Measurements from ENCODE around the gene CCDC169.
"Not testable (repeated sequence)": the region's sequence is repeated elsewhere in the genome, so short reads cannot be mapped to it uniquely, and the experiment has no call there.

CCDC169 gene

DNA sequence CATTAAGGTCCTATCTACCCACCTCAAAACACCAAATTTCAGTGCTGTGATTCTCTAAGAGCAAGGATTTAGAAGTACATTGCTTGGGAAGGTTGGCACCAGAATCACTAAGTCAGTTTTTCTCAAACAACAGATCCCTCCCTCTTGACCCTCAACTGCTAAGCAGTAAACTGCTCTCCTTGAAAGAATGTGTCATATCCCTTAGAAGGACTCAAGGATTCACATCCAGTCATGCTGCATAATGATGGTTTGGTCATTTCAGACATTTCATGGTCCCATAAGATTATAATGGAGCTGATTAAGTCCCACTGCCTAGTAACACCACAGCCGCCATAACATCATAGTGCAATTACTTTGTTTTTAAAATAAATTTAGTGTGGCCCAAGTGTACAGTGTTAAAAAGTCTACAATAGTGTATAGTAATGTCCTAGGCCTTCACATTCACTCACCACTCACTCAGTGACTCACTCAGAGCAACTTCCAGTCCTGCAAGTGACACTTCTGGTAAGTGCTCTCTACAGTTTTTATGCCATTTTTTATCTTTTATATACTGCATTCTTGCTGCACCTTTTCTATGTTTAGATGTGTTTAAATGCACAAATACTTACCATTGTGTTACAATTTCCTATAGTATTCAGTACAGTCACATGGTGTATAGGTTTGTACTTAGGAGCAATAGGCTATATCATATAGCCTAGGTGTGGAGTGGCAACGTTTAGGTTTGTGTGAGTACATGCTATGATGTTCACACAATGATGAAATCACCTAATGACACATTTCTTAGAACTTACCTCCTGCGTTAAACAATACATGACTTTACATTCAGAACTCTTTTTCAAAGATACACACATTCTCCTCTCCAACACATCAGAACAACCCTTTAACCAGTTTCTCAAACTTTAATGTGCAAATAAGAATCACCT, 15.7 kb upstream of the CCDC169 start:
- DNase-seq, result no peak

DNA sequence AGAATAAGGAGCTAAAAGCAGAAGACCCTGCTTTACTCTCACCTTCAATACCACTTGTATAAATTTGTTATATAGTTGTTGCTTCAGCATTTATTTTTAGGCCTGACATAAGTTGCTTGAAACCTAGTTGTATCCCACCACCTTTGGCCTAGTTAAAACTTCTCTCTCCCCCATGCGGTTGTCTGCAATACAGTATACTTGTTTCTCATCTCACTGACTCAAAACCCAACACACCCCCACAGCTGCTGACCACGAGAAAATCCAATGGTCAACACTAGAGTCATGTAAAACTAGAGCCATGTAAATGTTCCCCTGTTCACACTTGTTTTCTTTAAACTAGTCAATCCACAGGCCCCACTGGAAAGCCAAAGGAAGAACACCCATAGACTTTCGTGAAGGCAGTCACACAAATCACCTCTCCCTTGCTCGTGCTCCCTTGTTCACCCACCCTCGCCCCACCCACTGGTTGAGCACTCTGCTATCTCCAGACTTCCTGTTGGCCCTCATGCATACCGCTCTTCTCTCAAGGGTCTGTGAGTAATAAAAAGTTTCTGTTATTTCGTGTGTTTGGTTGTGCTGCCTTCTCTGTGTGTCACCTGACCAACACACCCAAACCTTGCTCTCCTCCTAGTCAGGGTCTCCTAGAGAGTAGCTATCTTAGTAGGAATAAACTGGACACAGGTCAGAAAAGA, 12.9 kb upstream of the CCDC169 start:
- DNase-seq, result no peak

DNA sequence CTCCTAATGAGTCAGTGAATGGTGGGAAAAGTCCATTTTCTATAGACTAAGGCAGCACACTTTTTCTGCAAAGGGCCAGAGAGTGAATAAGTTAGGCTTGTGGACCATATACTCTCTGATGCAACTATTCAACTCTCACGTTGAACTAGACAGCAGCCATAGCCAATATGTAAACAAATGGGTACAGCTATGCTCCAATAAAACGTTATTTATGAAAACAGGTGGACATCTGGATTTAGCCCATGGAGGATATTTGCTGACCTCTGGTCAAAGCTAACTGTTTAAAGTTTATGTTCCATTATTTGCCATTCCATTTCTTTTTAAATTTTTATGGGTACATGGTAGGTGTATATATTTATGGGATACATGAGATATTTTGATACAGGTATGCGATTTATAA, 4.7 kb upstream of the CCDC169 start:
- DNase-seq, result no peak

DNA sequence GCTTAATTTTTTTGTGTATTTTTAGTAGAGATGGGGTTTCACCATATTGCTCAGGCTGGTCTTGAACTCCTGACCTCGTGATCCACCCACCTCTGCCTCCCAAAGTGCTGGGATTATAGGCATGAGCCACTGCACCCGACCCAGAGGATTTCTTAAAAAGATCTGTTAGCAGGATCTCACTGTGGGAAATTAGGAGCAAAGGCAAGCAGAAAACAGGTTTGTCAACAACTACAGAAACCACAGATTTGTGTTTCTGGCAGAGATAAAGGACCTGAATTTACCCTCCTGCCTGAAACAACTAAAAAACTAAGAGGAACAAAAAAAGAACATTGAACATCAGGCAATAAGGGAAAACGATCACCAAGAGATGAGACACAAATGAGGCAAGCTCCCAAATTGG, 1.9 kb upstream of the CCDC169 start:
- not testable (repeated sequence) for DNase-seq

DNA sequence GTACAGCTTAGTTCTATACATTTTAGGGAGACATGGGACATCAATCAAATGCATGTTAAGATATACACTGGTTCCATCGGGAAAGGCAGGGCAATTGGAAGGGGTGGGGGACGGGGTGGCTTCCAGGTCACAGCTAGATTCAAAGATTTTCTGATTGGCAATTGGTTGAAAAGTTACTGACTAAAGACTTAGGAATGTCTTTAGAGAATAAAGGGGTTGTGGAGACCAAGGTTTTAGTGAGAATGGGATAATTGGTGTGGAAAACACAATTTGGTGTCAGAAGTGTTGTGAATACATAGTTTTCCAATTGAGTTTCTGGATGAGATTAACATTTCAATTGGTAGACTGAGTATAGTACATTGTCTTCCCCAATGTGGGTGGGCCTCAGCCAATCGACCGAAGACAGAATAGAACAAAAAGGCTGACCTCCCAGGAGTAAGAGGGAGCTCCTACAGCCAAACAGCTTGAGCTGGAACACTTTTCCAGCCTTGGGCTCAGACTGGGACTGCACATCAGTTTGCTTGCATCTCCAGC, 988 bp upstream of the CCDC169 start:
- DNase-seq, result no peak

DNA sequence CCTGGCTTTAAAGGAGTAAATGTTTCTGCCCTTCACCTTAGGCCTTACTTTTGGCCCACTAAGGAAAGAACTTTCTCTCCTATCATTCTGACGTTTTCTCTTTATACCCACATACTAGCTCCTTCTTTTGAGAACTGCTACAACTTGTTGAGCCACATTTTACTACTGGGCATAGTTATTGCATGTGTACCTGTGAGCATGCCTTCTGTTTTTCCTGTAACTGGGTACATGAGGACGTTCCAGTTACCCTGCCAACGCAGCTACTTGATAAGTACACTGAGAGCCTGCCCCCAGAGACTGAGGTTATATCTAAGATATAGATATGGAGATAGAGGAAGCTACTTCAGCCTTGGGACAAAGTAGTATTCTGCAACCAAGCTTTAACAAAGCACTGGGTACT, 3.5 kb downstream of the CCDC169 start:
- DNase-seq, result no peak

DNA sequence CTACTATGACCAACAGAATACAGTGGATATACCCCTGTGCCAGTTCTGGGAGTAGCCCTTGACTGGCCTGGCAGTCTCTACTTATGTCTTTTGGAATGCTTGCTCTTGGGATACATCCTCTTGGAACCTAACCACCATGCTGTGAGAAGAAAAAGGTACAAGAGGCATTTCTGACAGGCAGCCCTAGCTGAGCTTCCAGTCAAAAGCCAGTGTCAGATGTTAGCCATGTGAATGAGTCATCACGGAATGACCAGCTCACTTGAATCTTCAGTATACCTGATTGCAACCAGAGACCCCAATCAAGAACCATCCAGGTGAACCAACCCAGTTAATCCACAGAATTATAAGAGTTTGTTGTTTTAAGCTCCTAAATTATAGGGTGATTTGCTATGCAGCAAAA, 4.1 kb downstream of the CCDC169 start:
- DNase-seq, result no peak

DNA sequence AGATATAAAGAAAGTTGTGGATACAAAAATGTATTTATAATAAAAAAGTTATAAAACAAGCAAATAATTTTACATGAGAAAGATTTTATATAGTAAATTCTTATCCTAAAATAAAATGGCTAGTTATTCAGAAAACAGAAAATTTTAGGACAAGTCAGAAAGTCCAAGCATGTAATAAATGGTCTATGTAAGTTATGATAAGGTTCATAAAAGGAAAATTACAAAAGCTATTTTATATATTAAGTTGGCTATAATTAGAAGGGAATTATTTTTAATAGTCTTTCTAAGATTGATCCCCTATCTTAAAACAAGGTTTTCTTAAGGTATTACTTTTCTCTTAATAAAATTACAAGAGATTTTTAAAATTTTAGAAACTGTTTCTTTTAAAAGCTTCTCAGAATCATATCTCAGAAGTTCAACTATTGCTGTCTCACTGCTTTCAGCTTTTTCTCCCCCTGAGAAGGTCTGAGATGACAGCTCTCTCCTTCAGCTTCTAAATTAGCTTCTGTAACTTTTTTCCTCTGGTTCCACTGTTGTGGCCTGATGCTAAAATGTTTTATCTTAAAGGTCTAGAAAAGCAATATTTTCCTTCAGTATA, 8.7 kb downstream of the CCDC169 start:
- DNase-seq, result no peak

DNA sequence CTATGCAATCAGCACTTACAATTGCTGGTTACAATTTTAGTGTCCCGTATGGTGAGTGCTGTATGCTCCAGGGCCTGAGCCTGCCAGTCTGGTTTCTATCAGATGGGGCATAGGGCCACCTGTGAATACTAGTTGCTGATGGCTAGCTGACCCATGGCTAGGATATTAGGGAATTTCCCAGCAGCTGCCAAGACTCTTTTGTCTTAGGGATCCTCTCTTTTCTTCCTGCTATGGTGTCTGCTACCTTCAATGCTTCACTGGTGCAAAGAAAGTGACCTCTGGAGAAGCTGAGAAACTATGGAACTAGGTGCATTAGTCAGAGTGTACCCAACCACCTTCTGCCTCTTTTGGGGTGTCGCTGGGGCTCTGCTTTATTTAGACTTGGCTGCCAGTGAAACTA, 11.6 kb downstream of the CCDC169 start:
- no peak for DNase-seq

DNA sequence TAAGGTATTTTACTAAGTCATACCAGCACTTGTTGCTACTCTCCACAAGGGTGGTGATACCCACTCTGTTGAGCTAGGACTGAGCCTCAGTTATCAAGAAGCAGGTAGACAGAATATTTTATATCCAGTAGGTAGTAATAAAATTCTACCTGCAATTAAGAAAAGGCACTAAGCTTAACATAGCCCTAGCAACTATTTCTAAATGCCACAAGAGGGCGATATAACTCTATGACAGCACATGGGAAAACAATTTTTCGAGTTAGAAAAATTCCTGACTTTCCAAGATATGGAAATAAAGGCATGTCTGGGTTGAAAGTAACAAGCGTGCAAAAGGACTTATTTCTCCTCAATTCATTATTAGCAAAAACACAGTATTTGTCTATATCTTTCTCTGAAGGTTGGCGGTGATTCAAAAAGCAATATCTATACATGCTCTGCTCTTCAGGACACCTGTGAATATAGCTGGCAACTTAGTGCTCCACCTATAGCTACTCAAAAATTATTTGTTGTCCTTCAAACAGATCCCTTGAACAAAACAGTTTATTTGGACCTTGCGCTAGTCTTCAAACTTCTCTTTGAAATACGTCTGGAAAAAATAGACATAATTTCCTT, 14.7 kb downstream of the CCDC169 start:
- DNase-seq, result peak in 2 of 6 experiments; percentile 8 to 25

DNA sequence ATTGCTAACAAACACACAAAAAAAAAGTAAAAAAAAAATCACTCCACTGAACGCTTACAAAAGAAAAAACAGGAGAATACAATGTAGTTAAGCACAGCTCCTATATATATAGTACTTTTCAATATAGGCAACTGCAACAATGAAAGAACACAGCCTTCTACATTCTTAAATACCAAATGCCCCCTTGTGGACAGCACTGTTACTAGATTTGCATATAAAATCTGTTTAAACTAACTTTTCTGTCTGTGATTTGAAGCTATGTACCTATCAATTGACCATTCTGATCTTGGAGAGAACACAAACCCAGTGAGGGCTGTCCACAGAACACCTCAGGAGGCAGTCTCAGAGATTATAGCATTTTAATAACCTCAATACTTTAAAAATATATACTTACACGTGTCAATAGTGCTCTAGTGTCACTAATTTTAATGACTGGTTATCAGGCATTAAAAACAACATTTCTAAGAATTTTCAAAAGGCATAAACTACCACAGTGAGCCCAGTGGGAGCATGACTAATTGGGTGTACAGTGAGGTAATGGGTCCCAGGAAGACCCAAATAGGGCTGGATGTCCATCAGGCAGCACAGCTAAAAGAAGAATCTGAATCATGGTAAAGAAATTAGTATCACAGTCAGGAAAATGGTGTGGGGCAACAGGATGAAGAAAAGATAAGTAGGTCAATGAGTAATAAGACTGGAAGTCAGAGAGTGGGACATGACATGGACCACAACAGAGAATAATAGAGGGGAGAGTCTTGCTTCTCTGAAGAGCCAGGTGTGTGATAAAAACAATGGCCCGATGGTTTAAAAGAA, 22.2 kb downstream of the CCDC169 start:
- peak in 1 of 6 experiments; percentile 0 for DNase-seq

DNA sequence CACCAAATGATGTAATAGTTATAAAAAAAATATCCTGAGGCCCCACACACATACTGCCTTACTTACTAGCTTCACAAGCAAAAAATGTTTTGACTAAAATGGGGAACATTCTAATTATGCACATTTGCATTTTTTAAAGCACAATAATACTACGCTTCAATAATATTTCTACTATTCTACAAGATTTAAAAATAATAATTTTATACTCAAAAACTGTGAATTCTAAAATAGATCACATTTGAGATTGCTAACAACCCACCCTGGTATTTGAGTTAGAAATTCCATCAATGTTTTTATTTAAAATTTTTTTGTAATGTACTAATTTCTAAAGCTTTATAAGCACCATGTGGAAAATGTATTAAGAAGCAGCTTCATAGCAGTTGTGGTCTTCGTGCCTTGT, 24.2 kb downstream of the CCDC169 start:
- no peak for DNase-seq

DNA sequence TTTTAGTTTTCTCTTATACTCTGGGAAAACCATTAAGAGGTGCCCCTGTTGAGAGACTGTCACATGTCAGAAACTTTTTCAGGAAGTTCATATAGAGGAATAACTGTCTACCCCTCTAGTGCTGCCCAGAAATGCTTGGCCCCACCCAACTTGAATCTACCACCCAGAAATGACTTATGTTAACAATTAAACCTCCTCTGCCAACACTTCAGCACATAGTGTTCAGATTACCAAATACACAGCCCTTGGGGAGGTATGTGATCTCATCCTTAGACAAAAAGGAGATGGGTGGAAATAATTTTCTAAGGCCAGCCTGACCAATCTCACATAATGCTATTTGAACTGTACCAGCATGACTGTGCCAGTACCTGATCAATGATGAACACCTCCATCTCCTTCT, 35.6 kb downstream of the CCDC169 start:
- no peak for DNase-seq

DNA sequence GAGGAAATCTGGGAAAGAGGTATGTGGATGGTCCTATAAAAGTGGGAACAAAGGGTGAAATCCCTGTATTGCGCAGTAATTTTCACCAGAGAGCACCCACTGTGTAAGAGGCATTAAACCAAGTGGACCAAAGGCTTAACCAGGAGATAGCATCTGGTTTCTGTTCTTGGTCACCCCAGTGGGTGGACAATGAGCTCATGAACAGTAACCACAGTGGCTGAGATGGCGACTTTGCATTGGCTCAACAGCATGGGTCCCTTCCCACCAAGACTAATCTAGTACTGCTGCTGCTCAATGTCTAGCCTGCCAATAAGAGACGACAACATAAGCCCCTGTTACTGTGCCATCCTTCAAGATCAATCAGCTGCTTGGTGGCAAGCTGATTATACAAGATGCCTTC, 36.6 kb downstream of the CCDC169 start:
- DNase-seq, result no peak

DNA sequence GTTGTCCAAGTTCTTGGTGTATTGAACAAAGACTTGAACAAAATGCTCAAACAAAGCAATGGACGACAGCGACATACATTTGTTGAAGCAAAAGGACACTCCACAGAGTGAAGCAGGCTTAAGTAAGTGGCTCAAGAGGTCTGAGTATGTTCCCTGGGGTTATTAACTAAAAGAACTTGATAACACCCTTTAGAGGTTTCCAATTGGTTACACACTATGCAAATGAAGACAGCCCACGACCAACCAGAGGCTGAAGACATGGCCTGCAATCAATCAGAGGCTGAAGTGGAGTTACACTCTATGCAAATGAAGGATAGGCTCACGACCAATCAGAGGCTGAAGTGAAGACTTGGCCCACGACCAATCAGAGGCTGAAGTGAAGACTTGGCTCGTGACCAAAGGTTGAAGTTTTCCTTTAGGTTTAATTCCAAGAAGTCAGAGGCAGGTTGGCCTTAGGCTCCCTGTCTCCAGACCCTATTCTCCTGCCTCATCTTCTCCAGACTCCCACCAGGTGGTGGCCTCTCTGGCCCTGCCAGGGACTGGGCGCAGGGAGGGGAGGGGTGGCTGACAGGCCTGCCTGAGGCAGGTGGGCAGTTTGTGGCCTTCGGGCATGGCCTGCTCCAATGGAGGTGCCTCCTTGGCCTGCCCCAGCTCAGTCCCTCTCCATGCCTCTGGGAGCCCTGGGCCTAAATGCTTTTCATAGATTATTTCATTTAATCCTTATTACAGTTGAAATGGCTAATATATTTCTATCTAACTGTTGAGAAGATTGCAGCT, 38.1 kb downstream of the CCDC169 start:
- DNase-seq, result no peak

DNA sequence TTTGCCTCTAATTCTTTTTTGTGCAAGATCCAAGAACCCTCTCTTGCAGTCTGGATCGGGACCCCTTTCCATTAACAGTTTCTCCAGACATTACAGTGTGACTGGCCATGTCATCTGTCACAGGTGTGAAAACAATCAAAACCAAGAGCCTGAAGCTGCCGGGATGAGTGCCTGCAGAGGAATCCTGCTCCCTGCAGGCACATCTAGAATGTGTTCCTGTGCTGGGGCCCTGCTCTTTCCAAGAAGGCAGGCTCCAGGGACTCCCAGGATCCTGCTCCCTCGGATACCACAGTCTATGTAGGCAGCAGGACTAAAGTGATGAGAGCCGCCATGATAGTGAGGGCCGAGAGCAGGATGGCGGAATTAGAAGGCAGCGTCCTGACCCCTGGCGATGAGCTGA, 38.8 kb downstream of the CCDC169 start:
- no peak for DNase-seq

DNA sequence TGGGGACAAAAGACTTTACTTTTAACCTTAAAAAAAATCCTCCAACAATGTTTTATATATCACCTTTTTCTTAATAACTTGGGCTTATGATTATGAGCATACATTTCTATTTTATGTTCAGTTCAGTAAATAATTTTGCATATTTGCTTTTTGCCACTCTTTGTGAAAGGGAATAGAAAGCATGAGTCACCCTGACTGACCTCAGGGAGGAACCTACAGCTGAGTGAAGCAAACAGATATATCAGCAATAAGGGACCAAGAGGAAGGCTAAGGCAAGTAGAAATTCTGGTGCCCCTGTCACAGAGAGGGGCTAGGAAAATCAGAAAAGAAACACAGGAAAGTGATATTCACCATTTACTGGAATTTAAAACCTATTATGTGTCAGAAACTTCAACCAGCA, 46.1 kb downstream of the CCDC169 start:
- DNase-seq, result no peak

DNA sequence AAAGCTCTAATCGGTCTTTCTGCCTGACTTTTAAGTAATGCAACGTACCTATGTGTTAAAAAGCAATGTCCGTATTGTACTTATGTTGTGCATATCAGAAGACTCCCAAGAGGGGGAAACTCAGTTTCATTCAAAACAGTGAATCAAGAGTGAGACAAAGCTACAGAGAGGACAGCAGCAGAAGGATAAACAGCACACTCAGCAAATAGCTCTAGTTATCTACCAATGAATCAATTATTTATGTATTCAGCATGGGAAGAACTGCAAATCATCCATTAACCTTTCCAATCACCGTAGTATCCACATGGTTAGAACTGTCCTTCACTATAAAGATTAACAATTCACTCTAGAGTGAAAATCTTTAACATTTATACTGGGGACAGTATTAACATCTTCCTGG, 46.6 kb downstream of the CCDC169 start:
- DNase-seq, result no peak

DNA sequence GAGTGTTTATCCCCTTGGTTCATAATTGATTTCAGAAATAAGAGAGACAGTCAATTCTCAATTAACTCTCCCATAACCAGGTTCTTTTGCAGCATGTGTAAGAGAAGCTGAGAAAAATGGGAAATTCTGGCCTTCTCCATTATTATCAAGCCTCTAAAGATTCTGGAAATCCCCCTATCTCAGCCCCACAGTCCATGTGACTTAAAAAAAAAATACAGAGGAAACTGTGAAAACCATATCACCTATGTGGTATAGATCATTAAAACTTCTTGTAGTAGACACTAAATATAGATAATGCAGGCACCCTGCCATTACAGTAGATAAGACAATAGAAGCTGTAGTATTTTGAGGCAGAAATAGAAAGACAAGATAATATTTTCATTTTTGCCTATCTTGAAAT, 48.9 kb downstream of the CCDC169 start:
- DNase-seq, result no peak

DNA sequence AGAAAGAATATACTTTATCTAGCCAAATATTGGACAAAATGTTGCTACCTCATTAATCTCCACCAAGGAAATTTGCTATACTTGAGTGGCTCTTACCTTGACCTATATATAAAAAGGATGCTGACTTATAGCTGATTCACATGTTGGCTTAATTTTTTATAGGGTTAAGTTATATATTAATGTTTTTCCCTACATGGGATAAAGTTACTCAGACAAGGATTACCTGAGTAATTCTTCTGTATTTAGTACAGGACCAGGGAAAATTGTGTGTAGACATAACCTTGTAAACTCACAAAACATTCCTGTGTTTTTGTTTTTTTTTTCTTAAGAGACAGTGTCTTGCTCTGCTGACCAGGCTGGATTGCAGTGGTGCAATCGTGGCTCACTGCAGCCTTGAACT, 52.6 kb downstream of the CCDC169 start:
- DNase-seq, result no peak

DNA sequence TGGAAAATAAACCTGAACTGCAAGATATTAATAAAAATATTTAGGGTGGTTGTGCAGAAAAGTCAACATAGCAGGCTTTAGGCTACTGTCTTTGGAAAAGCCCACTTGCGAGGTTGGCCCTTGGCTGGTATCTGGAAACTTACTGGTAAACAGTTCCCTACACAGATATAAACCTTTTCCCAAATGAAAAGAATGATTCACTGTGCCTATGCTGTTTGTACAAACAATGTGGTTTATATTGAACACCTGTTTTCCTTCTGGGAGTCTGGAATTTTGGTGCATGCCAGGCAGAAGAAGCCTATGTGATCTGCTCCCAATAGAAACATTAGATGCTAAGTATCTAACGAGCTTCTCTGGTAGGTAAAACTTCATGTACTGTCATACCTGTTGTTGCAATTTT, 53.5 kb downstream of the CCDC169 start:
- no peak for DNase-seq

DNA sequence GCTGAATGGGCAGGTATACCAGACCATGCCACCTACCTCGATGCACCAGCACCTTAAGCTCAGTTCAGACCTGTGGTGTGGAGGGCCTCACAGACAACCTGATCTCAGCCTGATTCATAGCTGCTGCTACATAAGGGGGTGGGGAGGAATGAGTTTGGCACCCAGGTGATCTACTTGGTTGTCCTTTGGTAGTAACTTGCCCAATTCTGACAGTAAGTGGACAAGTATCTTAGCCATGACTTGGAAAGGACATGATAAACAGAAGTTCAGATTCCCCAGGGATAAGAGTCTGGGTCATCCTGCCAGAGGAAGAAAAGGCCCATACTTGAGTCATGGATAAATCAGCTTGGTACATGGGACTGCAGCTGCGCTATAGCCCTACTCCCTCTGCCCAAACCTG, 54.9 kb downstream of the CCDC169 start:
- no peak for DNase-seq

All from stimulated activated naive CD4-positive, alpha-beta T cell (primary cell).